ENCODE measurements around the gene MID1.

GRCh38 chrX:10548688-10549087 is 71.7 kb downstream of the MID1 start:
- TF ChIP-seq TAF1 (IDR thresholded peaks at IDR 0.05; ENCODE audit: borderline replicate concordance, insufficient read depth, low read length) = no peak
- TF ChIP-seq SIN3A (IDR thresholded peaks at IDR 0.05; ENCODE audit: borderline replicate concordance, insufficient read depth, low read length) = no peak
- TF ChIP-seq POLR2AphosphoS5 (IDR thresholded peaks at IDR 0.05; ENCODE audit: low read depth, low read length) = no peak
- TF ChIP-seq, protein P1, sequence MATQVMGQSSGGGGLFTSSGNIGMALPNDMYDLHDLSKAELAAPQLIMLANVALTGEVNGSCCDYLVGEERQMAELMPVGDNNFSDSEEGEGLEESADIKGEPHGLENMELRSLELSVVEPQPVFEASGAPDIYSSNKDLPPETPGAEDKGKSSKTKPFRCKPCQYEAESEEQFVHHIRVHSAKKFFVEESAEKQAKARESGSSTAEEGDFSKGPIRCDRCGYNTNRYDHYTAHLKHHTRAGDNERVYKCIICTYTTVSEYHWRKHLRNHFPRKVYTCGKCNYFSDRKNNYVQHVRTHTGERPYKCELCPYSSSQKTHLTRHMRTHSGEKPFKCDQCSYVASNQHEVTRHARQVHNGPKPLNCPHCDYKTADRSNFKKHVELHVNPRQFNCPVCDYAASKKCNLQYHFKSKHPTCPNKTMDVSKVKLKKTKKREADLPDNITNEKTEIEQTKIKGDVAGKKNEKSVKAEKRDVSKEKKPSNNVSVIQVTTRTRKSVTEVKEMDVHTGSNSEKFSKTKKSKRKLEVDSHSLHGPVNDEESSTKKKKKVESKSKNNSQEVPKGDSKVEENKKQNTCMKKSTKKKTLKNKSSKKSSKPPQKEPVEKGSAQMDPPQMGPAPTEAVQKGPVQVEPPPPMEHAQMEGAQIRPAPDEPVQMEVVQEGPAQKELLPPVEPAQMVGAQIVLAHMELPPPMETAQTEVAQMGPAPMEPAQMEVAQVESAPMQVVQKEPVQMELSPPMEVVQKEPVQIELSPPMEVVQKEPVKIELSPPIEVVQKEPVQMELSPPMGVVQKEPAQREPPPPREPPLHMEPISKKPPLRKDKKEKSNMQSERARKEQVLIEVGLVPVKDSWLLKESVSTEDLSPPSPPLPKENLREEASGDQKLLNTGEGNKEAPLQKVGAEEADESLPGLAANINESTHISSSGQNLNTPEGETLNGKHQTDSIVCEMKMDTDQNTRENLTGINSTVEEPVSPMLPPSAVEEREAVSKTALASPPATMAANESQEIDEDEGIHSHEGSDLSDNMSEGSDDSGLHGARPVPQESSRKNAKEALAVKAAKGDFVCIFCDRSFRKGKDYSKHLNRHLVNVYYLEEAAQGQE (IDR thresholded peaks at IDR 0.05; ENCODE audit: insufficient read depth in 1 of 2, low read depth in 2 of 2, low read length in 2 of 2) = no peak

Measured in PFSK-1 (cell line).